HG02763 (cell line): ENCODE data around the gene AHI1.

Experiments used
- ATAC-seq: cut with Tn5 transposase; IDR thresholded peaks from one replicate; pipeline ENCODE4 v1.9.1; 2021; ENCODE audit warnings: mild to moderate bottlenecking, moderate library complexity; ENCODE audit not compliant: unreplicated experiment

AHI1 gene

DNA sequence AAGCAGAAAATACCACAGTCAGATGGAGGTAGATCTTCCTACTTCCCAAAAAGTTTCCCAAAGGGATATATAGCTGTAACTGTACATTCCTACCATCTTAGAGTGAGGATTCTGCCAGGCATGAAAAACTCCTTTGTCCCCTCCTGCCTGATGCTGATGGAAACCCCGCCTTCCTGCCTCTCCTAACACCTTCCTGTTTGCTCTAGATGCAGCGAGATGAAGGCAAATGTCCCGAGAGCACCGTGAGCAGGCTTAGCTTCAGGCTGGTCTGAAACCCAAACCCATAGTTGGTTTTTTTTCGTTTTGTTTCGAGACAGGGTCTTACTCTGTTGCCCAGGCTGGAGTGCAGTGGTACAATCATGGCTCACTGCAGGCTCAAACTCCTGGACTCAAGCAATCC, 260.8 kb downstream of the AHI1 start:
- no peak for ATAC-seq

DNA sequence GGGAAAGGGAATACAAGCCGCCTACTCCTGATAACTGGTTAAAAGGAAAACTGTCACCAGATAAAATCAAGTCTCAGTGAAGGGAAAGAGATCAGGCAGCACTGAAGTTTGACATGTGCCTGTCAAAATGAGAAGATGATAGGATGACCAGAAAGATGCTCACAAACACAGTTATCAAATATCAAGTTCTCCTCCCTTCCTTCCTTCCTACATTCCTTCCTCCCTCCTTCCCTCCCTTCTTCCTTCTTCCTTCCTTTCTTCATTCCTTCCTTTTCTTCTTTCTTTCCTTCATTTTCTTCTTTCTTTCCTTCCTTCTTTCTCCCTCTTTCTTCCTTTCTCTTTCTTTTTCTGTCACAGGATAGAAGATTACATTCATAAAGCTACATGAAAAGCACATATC, 261.2 kb downstream of the AHI1 start:
- no peak for ATAC-seq

DNA sequence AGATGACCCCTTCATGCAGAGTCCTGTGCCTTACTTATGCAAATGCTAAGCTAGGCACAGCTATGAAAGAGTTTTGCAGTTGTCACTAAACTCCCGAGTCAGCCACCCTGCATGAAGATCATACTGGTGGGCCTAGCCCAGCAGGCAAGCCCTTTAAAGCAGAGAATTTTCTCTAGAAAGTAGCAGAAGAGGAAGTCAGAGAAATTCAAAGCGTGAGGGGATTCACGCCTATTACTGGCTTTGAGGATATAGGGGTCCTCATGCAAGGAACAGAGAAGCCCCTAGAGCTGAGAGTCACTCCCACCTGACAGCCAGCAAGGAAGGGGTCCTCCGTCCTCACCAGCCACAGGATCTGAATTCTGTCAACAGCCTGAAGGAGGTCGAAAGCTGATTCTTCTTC, 261.8 kb downstream of the AHI1 start:
- ATAC-seq: no peak

DNA sequence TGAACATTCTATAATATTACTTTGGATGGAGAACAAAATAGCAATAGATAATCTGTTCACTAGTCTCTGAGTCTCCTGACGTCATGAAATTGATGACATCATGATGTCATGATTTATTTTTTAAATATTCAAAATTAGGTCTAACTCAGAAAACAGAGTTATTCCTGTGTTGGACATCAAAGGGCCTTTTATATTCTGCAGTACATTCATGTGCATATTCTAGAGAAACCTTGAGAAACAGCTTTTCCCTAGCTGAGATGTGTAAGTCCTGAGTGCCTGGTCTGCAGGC, 263.1 kb downstream of the AHI1 start:
- no peak for ATAC-seq

DNA sequence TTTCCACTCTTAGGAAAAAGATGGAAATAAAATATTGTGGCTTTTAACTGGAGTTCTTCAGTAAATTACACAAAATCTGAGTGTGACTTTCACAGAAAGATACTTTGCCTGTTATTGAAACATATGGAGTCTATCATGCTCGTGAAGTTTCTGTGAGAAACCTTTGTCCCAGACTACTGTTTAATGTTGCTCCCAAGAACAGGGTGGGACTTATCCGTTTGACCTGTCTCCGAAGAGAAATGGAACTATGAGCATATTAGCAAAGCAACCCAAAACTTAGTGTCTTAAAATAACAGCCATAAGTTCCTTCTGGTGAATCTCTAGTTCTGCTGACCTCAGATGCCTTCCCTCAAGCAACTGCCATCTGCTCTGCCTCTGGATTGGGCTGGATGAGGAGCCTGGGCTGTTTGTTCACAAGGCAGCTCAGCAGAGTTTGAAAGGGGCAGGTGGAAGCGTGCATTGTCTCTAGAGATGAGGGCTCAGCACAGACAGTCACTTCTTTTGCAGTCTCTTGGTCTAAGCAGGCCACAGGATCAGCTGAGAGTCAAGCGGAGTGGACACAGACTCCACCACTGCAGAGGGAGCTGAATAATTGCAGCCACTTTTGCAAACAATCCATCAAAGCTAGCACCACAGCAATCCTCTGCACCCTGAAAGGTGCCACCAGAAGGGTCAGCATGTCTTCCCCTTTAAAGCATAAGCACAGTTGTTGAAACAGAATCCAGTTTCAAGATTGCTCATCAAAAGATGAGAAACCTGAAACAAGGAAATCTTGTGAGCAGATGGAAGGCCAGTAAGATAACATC, 263.7 kb downstream of the AHI1 start:
- no peak for ATAC-seq
